Left ventricle myocardium inferior (tissue), 1 donor: ENCODE data around the gene ACSF3. TPM values are rescaled to one million over a fixed set of nuclear protein-coding genes. Genes with fewer than 3 reads are reported as not detected.

Experiments used
- DNase-seq: peaks from one replicate; pipeline ENCODE4 v3.0.0-alpha.2; 2020
- H3K27ac ChIP-seq: fragments of 200-600 bp; replicated peaks from 2 replicates; pipeline ENCODE4 v1.8.0; 2021
- H3K27me3 ChIP-seq: fragments of 200-600 bp; 2 replicates; pipeline ENCODE4 v1.8.0; 2021; ENCODE audit warnings: low read depth
- H3K36me3 ChIP-seq: fragments of 200-600 bp; 2 replicates; pipeline ENCODE4 v1.8.0; 2021
- H3K4me1 ChIP-seq: fragments of 200-600 bp; 2 replicates; pipeline ENCODE4 v1.8.0; 2021
- H3K4me3 ChIP-seq: fragments of 200-600 bp; 2 replicates; pipeline ENCODE4 v1.8.0; 2021; ENCODE audit warnings: mild to moderate bottlenecking, moderate library complexity
- H3K9me3 ChIP-seq: fragments of 200-600 bp; replicated peaks from 2 replicates; pipeline ENCODE4 v1.8.0; 2021
- CTCF ChIP-seq: fragments of 200-600 bp; IDR thresholded peaks from 2 replicates; pipeline ENCODE4 v1.8.0; 2021; ENCODE audit warnings: antibody characterized with exemption, mild to moderate bottlenecking, borderline replicate concordance
- intact Hi-C: fragments of 100-400 bp; cut with micrococcal nuclease; formaldehyde crosslinking; loops from one replicate; pipeline ENCODE4 v1.11.0; 2022
- total RNA-seq: library from RNA; stranded (reverse); fragmentation: NEBNext Ultra II Directional; extraction: Animal tissue kit (Norgen Biotek cat#: 25700); gene quantifications from one replicate; pipeline ENCODE4 v1.2.1, GENCODE V29; 2021
- donor health status: DM: no; HTN: yes; CAD: no; lungs with severe emphysema.

Gene ACSF3
- total RNA-seq, 1 donor from 2014 or later = 16.7 TPM

GRCh38 chr16:89168381-89169189 is 74.9 kb downstream of the ACSF3 start:
- TF ChIP-seq CTCF = no peak
- no peaks in the 10 kb centered on the region for H3K36me3 ChIP-seq
- H3K4me3 ChIP-seq = no peak overlapping the region
- peaks cover 88% of the 10 kb centered on the region for H3K27me3 ChIP-seq
- DNase-seq = no peak
- H3K9me3 ChIP-seq = no peaks in the 10 kb centered on the region
- H3K27ac ChIP-seq = no peak overlapping the region
- intact Hi-C loops = no loop called here
- H3K4me1 ChIP-seq = peaks cover 24% of the 10 kb centered on the region

GRCh38 chr16:89169778-89170177 is 76.1 kb downstream of the ACSF3 start:
- Histone ChIP-seq H3K36me3 (no peaks in the 10 kb centered on the region), H3K4me3 (no peak overlapping the region), H3K9me3 (no peaks in the 10 kb centered on the region), H3K27me3 (peaks cover 82% of the 10 kb centered on the region), H3K4me1 (peaks cover 24% of the 10 kb centered on the region), H3K27ac (no peak overlapping the region)
- intact Hi-C loops = no loop called here
- DNase-seq = no peak
- no peak for TF ChIP-seq CTCF

- TF ChIP-seq CTCF = no peak
- Histone ChIP-seq H3K4me3 (peak overlapping the region; percentile 59), H3K27ac (no peak overlapping the region), H3K27me3 (peaks cover 82% of the 10 kb centered on the region), H3K9me3 (no peaks in the 10 kb centered on the region), H3K36me3 (no peaks in the 10 kb centered on the region), H3K4me1 (peaks cover 24% of the 10 kb centered on the region)
- no peak for DNase-seq
- intact Hi-C loops = no loop called here
These were observed 76.9 kb downstream of the ACSF3 start for GRCh38 chr16:89170346-89171215.

DNA sequence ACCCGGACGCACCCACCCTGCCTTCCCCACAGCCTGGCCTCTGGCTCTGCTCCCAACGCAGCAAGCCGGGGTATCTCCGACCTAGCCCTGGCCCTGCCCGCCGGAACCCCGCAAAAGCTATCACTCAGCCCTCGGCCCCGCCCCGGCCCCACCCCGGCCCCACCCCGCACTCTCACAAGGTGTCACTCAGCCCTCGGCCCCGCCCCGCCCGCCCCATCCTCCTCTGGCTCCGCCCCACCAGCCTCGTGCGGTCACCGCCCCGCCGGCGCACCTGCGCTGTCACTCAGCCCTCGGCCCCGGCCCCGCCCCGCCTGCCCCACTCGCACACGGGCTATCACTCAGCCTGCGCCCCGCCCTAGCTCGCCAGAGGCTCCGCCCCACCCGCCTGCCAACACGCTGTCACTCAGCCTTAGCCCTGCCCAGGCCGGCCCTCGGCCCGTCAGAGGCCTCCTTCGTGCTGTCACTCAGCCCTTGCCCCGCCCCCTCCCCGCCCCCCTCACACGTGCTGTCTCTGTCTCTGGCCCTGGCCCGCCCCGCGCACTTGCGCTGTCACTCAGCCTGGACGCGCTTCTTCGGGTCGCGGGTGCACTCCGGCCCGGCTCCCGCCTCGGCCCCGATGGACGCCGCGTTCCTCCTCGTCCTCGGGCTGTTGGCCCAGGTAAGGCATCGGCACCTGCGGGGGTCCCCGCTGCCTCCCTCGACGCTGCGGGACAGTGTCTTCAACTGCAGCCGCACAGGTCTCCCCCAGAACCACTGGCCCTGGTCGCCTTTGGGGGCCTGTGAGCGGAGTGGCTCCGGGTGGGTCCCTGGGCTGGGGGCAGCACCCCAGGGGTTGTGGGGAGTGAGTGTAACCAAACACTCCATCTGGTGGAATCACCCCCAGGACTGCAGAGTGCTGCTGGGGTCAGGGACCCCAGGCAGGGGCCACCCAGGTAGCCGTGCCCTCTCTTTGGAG is 77.8 kb downstream of the ACSF3 start, which contains the start of gene CDH15:
Gene CDH15, plus strand, starts transcription at position 533 of the 955 bp plus-strand sequence. Its CDS starts 84 bp downstream, at position 617.
- H3K36me3 ChIP-seq = no peaks in the 10 kb centered on the region
- H3K27me3 ChIP-seq = peaks cover 89% of the 10 kb centered on the region
- peak; percentile 87 for DNase-seq
- H3K27ac ChIP-seq = no peak within 1 kb of the TSS
- peaks cover 24% of the 10 kb centered on the region for H3K4me1 ChIP-seq
- no peaks in the 10 kb centered on the region for H3K9me3 ChIP-seq
- peak within 1 kb of the TSS; percentile 59 for H3K4me3 ChIP-seq
- no peak for TF ChIP-seq CTCF
- intact Hi-C loops = no loop called here

DNA sequence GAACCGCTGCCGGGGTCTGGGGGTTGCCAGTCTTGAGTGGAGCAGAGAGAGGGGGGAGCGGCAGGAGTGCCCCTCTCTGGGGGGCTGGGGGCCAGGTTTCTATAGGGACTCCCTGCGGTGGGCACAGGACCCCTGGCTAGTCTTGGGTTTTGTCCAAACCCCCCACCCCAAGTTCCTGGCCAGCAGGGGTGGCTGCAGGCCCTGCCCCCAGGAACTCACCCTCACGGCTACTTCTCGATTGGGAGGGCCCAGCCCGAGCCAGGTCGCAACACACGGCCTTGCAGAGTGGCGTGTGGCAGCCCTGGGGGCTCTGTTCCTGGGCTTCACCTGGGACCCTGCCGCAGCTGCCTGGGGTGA is 78.5 kb downstream of the ACSF3 start:
- no peak for TF ChIP-seq CTCF
- H3K4me1 ChIP-seq = peaks cover 21% of the 10 kb centered on the region
- H3K4me3 ChIP-seq = no peak overlapping the region
- no peak for DNase-seq
- peaks cover 89% of the 10 kb centered on the region for H3K27me3 ChIP-seq
- H3K9me3 ChIP-seq = no peaks in the 10 kb centered on the region
- intact Hi-C loops = no loop called here
- H3K27ac ChIP-seq = no peak overlapping the region
- no peaks in the 10 kb centered on the region for H3K36me3 ChIP-seq
